Esophagus squamous epithelium (tissue), 4 donors: ENCODE data around the gene KIAA1671.

Experiments
- POLR2A ChIP-seq, 4 donors: fragments of 450-650 bp; IDR thresholded peaks; one replicate each; pipeline ENCODE4 v1.6.1; 2017; ENCODE audit warnings: antibody characterized with exemption in 4 of 4, mild to moderate bottlenecking in 4 of 4, moderate library complexity in 3 of 4
- TF ChIP-seq, protein P1 (sequence below), 6 experiments: fragments of 450-650 bp in 4 of 6; fragments of 200-600 bp in 2 of 6; sonication (generic) in 2 of 6; IDR thresholded peaks; one replicate each; pipeline ENCODE4 v1.5.1; 2016 to 2019; ENCODE audit warnings: antibody characterized with exemption in 6 of 6, mild to moderate bottlenecking in 4 of 6, moderate library complexity in 4 of 6

DNA sequence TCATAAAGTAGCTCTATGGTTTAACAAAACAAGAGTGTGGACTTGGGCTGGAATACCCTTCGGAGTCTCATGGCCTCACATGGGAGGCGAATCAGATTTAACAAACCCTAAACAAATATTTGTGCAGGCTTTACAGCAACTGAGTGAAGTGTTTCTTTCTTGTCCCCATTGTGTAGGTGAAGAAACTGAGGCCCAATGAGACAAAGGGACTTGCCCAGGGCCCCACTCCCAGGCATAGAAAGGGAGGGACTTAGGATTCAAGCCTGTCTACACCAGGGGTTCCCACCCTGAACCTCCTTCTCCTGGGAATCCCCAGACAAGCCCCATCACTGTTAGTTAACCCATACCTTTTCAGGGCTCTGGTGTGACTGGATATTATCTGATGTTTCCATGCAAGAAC, 192.0 kb downstream of the KIAA1671 start:
- TF ChIP-seq, protein P1, sequence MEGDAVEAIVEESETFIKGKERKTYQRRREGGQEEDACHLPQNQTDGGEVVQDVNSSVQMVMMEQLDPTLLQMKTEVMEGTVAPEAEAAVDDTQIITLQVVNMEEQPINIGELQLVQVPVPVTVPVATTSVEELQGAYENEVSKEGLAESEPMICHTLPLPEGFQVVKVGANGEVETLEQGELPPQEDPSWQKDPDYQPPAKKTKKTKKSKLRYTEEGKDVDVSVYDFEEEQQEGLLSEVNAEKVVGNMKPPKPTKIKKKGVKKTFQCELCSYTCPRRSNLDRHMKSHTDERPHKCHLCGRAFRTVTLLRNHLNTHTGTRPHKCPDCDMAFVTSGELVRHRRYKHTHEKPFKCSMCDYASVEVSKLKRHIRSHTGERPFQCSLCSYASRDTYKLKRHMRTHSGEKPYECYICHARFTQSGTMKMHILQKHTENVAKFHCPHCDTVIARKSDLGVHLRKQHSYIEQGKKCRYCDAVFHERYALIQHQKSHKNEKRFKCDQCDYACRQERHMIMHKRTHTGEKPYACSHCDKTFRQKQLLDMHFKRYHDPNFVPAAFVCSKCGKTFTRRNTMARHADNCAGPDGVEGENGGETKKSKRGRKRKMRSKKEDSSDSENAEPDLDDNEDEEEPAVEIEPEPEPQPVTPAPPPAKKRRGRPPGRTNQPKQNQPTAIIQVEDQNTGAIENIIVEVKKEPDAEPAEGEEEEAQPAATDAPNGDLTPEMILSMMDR (IDR thresholded peaks at IDR 0.05): no peak
- TF ChIP-seq POLR2A (IDR thresholded peaks at IDR 0.05): no peak
